ENCODE measurements around the gene FLNA. TPM values are rescaled to one million over a fixed set of nuclear protein-coding genes. Genes with fewer than 3 reads are reported as not detected.

FLNA gene
- total RNA-seq, 1 experiment from 2014 or later: 920 TPM

GRCh38 chrX:154380153-154380552 is 5.7 kb upstream of the FLNA start:
- ChIA-PET CTCF (no interaction called here), POLR2A (no interaction called here)
- no peaks in the 10 kb centered on the region for H3K9me3 ChIP-seq (ENCODE audit: control insufficient read depth, insufficient read depth, low read depth, low read length)
- ATAC-seq (no peak), DNase-seq (ENCODE audit: low read depth, low spot score) (no peak)
- no peaks in the 10 kb centered on the region for H3K27me3 ChIP-seq (ENCODE audit: control insufficient read depth, insufficient read depth, low read length)
- H3K4me3 ChIP-seq (ENCODE audit: low read depth in 2 of 2, low read length in 2 of 2): peak overlapping the region; percentile 91 to 94
- peak overlapping the region; percentile 94 for H3K27ac ChIP-seq (ENCODE audit: low read length)
- TSS peak; percentile 97 for BruUV-seq (replicated peaks)
- peaks cover 35% of the 10 kb centered on the region for H3K4me1 ChIP-seq (ENCODE audit: control insufficient read depth, insufficient read depth, low read length)
- in situ Hi-C loops (cut with HindIII; ENCODE audit: low pct_unique_long_range_greater_than_20kb, low sequenced_read_pairs) (no loop called here), intact Hi-C loops (cut with micrococcal nuclease; ENCODE audit: unreplicated experiment) (no loop called here)
- H3K36me3 ChIP-seq (ENCODE audit: control insufficient read depth, insufficient read depth, low read length): peaks cover 4% of the 10 kb centered on the region
- TF ChIP-seq REST (IDR thresholded peaks at IDR 0.05; ENCODE audit: insufficient read depth in 1 of 2, low read depth in 2 of 2, low read length in 1 of 2): no peak
- no peak for TF ChIP-seq SIN3A (IDR thresholded peaks at IDR 0.05; ENCODE audit: borderline replicate concordance, insufficient read depth, low read depth, low read length)
- TF ChIP-seq TCF7L2 (IDR thresholded peaks at IDR 0.05; ENCODE audit: low read depth, low read length): no peak

GRCh38 chrX:154379569-154379951 is 5.1 kb upstream of the FLNA start:
- H3K27ac ChIP-seq (ENCODE audit: low read length): peak overlapping the region; percentile 94
- CTCF ChIA-PET: no interaction called here
- H3K4me1 ChIP-seq (ENCODE audit: control insufficient read depth, insufficient read depth, low read length): peaks cover 39% of the 10 kb centered on the region
- peaks cover 4% of the 10 kb centered on the region for H3K36me3 ChIP-seq (ENCODE audit: control insufficient read depth, insufficient read depth, low read length)
- H3K4me3 ChIP-seq (ENCODE audit: low read depth in 2 of 2, low read length in 2 of 2): peak overlapping the region; percentile 91 to 94
- BruUV-seq (replicated peaks): no TSS peak
- TF ChIP-seq SIN3A (IDR thresholded peaks at IDR 0.05; ENCODE audit: borderline replicate concordance, insufficient read depth, low read depth, low read length) (0 out of 2 replicates have a peak, but pooled peaks have one; percentile 11), CTCF (IDR thresholded peaks at IDR 0.05) (no peak), POLR2AphosphoS5 (IDR thresholded peaks at IDR 0.05; ENCODE audit: low read depth, low read length) (no peak)
- intact Hi-C loops (cut with micrococcal nuclease; ENCODE audit: unreplicated experiment): no loop called here
- ATAC-seq (no peak), DNase-seq (ENCODE audit: low read depth, low spot score) (no peak)
- no peaks in the 10 kb centered on the region for H3K27me3 ChIP-seq (ENCODE audit: control insufficient read depth, insufficient read depth, low read length)
- POLR2A ChIA-PET: interaction anchor here (1.0 kb wide), 1 partner anchor 9 kb away, joined by 4 read pairs; no protein-coding TSS in a partner anchor
- in situ Hi-C loops (cut with HindIII; ENCODE audit: low pct_unique_long_range_greater_than_20kb, low sequenced_read_pairs): no loop called here
- no peaks in the 10 kb centered on the region for H3K9me3 ChIP-seq (ENCODE audit: control insufficient read depth, insufficient read depth, low read depth, low read length)

- CTCF ChIA-PET: no interaction called here
- in situ Hi-C loops (cut with HindIII; ENCODE audit: low pct_unique_long_range_greater_than_20kb, low sequenced_read_pairs): no loop called here
- peak; percentile 87 for ATAC-seq
These were observed 4.5 kb upstream of the FLNA start, which contains the start of gene EMD for GRCh38 chrX:154378799-154379568. Gene EMD (plus strand): TSS chrX:154379295. CDS start chrX:154379485, 190 bp downstream.

More at GRCh38 chrX:154378799-154379568, 4.5 kb upstream of the FLNA start, which contains the start of gene EMD:
- H3K27me3 ChIP-seq (ENCODE audit: control insufficient read depth, insufficient read depth, low read length): no peaks in the 10 kb centered on the region
- peak; percentile 95 for DNase-seq (ENCODE audit: low read depth, low spot score)
- peak within 1 kb of the TSS; percentile 91 to 94 for H3K4me3 ChIP-seq (ENCODE audit: low read depth in 2 of 2, low read length in 2 of 2)
- H3K36me3 ChIP-seq (ENCODE audit: control insufficient read depth, insufficient read depth, low read length): peaks cover 4% of the 10 kb centered on the region
- no TSS peak for BruUV-seq (replicated peaks)
- POLR2A ChIA-PET: interaction anchor here (1.0 kb wide), 1 partner anchor 8 kb away, joined by 4 read pairs; no protein-coding TSS in a partner anchor
- H3K9me3 ChIP-seq (ENCODE audit: control insufficient read depth, insufficient read depth, low read depth, low read length): no peaks in the 10 kb centered on the region
- peak within 1 kb of the TSS; percentile 94 for H3K27ac ChIP-seq (ENCODE audit: low read length)
- TF ChIP-seq SIN3A (IDR thresholded peaks at IDR 0.05; ENCODE audit: borderline replicate concordance, insufficient read depth, low read depth, low read length) (peak; percentile 93; the same call in 1 of the 2 replicates), CTCF (IDR thresholded peaks at IDR 0.05) (no peak)
- intact Hi-C loops (cut with micrococcal nuclease; ENCODE audit: unreplicated experiment): no loop called here
- peaks cover 40% of the 10 kb centered on the region for H3K4me1 ChIP-seq (ENCODE audit: control insufficient read depth, insufficient read depth, low read length)
